Head of caudate nucleus (tissue), 42 donors: ENCODE results near the gene CWC25.

Experiments
- DNase-seq, 42 donors: peaks; one replicate each; pipeline versions ENCODE4 v3.0.0 to v3.0.0-alpha.2; 2020 to 2021; ENCODE audit warnings: mixed read lengths in 7 of 42
- intact Hi-C: fragments of 100-400 bp; cut with DNase I; formaldehyde crosslinking; loops from one replicate; pipeline ENCODE4 v1.15.0; 2022

Gene CWC25

DNA sequence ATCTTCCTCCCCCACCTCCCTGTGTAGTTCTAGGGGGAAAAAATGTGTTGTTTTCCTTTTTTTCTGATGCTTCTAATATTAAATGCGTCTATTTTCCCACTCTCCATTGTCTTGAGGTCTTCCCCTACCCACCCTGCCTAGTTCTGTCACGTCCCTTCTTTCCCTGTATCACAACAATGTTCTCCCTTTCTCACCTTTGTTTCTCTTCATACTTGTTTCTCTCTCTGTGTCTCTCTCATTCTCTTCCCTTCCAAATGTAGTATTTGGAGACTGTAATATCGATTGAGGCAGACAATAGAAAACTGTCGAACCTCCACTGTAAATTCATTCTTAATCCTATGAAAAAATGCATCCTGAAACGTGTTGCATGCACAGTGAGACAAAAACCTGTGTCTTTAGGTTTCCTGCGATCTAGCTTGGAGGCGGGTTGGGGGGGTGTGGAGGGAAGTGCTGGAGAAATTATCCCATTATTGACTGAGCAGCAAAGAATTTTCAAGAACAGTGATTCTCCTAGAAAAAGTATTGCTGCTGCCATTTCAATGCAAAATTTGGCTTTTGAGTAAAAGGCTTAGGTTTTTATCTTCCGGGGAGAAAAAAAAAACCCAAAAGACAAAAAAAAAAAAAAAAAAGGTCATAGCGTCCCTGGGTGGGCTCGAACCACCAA, 73.8 kb downstream of the CWC25 start:
- intact Hi-C loops: no loop called here
- peak in 2 of 42 donors; percentile 38 to 45 for DNase-seq
